Activated CD4-positive, alpha-beta T cell treated with anti-CD3 and anti-CD28 coated beads, Interleukin-2, amount 50 U/mL, for 48 hours (primary cell): Measurements from ENCODE around the gene CNEP1R1.

Experiments
- DNase-seq, 2 experiments: peaks; one replicate each; pipeline ENCODE4 v3.0.0-alpha.2; 2020

The CNEP1R1 gene

DNA sequence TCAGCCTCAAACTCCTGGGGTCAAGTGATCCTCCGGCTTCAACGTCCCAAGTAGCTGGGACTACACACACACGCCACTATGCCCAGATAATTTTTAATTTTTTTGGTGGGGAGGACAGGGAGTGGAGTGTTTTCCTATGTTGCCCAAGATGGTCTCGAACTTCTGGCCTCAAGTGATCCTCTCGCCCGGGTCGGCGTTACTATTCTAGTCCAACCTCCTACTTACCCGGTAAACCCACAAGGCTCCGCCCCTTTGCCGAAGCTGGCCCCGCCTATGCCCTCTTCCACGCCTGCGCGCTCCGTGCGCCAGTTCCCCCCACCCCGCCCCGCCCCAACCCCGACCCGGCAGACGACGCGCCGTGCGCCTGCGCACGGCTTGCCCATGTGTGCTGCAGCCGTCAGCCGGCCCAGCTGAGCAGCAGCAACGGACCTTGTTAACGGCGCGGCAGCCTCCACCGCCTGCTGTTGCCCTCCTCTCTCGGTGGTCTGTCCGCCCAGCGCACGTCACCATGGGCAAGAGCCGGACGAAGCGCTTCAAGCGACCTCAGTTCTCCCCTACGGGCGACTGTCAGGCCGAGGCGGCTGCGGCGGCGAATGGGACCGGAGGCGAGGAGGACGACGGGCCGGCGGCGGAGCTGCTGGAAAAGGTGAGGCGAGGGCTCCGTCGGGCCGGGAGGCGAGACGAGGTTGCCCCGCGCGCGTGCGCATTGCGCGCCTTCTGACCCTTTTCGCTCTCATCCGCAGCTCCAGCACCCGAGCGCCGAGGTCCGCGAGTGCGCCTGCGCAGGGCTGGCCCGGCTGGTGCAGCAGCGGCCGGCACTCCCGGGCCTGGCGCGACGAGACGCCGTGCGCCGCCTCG lies 40.8 kb downstream of the CNEP1R1 start, which contains the start of gene HEATR3:
Gene HEATR3, plus strand, starts transcription at position 347 of the 858 bp plus-strand sequence. Its CDS starts 162 bp downstream, at position 509.
- peak; percentile 96 to 97 for DNase-seq

DNA sequence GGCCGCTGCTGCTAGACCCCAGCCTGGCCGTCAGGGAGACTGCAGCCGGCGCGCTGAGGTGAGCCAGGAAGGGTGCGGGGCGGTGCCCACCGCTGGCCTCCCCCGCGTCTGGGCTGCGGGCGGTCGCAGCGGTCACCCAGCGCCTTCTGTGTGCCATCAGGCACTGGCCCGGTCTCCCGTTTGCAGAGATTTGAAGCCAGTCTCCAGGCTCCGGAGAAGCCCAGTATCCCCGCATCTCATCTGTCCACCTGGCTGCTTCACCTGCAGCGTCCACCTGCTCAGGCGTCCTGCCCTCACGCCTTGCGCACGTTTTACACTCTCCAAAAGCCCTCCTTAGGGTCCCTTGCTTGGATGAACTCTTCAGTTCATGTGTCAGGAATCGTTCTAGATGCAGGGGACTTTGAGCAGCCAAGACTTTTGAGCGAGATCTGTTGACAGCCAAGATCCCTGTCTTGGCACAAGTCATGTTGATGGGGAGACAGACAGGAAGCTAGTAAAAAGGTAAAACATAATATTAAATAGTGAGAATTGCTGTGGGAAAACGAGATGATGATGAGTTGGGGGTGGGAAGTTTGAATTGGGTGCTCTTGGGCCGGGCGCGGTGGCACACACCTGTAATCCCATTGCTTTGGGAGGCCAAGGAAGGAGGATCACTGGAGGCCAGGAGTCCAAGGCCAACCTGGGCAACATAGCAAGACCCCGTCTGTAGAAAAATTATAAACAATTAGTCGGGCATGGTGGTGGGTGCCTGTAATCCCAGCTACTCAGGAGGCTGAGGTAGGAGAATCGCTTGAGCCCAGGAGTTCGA lies 41.7 kb downstream of the CNEP1R1 start:
- DNase-seq: no peak

DNA sequence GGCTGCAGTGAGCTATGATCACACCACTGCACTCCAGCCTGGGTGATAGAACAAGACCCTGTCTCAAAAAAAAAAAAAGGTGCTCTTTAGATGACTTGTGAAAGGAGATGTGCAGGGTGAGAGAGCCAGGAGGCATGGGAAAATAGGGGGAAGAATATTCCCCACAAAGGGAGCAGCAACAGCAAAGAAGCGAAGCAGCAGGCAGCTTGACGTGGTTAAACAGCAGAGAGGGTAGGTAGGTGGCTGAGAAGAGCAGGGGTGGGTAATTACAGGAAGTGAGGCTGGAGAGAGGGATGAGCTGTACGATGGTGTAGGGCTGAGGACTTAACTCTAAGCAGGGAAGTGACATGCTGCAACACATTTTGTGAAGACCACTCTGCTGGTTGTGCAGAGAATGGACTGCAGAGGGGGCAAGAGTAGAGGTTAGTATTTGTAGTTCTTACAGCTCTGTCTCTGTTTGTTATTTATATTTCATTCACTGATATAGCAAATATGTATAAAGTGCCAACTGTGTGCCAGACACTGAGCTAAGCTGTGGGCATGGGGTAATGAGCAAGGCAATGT lies 42.3 kb downstream of the CNEP1R1 start:
- peak in 1 of 2 experiments; percentile 30 for DNase-seq

DNA sequence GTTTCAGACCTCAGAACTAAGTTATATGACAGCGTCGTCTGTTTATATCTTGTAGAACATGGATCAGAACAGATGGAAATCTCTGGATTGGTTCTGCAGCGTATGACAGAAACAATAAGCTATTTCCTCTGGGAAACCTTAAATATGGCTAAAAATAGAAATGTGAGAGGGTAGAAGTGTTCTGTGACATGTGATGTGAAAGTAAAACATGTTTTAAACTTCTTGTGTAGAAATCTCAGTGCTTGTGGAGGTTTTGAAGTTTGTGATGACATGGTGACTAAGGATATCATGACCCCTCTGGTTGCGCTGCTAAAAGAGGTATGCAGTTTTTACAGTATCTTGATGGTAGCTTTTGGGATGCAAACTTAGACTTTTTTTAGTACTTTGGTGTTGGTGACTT lies 43.5 kb downstream of the CNEP1R1 start:
- DNase-seq: no peak

DNA sequence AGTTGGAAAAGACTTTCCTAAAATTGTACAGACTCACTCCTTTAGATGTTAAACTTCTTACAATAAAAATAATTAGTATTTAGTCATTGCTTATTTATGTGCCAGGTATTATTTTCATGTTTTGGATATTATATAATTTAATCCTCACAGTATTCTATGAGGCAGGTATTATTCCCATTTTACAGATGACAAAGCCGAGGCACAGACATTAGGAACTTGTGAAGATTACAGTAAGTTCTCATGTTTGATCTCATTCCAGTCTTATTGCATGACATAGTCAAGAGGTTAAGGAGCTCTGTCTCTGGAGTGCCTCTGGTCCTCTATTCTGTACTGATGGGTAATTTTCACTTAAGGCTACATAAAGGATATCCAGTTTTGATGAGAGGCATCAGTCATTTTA lies 44.0 kb downstream of the CNEP1R1 start:
- DNase-seq: no peak

DNA sequence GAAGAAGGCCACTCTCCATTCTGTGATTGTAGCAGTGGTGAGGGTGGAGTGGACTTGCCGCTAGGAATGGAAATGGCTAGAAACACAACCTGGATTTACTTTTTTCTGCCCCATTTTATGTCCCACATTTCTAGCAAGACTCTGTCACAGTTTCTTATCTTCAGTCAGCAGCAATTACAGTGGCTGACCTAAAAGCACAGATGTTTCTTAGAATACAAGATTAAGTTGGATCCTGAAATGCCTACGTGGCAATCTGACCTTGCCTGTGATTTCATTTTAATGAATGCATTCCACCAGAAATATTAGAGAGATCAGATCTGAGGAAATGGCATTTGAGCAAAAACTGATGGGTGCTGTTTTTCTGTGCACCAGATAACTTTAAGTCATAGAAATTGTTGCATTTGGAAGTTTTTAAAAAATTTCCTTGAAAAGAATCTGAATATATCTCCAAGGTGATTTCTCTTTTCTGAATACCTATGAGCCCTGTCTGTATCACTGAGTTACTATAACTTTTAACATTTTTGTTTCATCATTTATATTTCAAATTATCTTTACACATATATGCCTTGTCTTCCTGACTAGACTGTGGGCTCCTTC lies 46.1 kb downstream of the CNEP1R1 start:
- DNase-seq: no peak

DNA sequence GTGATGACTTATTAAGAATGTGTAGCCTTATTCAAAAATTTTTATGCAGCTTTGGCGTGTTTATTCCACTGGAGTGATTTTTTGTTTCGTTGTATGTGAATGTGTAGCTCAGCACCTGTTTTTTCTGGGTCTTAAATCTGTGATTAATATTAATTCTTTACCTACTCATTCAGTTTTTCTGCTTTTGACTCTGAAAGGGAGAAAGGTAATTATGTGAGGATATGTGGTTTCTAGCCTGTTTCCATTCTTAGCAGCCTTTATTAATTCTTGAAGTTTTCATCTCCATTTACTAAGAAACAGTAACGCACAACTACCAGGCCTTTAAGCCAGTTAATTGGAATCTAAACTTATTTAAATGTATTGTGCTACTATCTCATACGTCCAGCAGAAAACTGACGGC lies 47.7 kb downstream of the CNEP1R1 start:
- DNase-seq: no peak

DNA sequence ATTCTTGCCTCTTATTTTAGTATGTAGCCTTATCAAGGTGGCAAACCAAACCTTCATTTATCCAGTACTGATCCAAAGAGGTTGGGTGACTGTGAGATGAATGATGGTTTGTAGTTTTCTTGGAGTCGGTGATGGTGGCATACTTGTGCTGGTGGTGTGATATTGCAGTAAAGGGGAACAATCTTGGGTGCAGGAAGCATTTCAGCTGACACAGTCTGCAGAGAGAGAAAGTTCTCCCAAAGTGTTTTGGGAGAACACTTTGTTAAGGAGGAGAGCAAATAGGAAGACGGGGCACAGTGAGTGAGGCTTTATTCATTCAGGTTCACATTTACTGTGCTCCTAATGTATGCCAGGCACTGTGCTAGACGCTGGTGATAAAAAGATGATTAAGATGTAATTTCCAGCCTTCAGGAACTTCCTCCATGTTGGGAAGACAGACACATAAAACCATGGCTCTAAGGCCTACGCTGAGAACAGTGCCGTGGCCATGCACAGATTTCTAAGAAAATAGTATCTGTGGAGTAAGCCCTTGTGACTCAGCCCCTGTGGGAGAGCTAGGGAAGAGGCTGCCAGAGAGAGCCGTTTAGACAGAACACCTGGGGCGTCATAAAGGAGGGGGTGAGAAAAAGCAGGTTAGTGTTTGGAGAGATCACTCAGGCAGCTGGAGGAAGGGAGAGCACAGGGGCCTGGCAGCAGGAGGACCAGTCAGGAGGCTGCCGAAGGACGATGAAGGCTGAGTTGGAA lies 54.5 kb downstream of the CNEP1R1 start:
- DNase-seq: no peak

DNA sequence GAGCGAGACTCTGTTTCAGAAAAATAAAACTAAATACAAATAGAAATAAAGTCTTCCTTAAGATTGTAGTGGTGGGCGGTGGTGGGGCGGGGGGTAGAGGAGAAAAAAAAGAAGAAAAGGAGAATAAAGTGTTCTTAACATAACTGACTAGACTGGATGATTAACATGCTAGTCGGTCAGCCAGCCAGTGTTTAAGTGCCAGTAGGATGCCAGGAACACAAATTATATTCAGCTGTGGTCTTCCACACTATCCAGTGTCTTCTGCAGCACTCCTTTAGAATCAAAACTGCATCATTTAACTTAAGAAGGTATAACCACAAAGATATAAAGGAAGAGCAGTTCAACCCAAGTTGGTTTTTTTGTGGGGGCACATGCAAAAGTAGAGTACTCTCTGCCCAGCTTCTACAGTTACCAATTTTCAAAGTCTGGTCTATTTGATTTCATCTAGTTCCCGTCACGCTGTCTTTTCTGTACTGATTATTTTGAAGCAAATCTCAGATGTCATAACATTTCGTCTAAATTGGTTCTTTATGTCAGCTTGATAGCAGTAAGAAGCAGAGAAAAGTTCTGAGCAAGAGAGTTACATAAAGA lies 56.5 kb downstream of the CNEP1R1 start:
- no peak for DNase-seq

DNA sequence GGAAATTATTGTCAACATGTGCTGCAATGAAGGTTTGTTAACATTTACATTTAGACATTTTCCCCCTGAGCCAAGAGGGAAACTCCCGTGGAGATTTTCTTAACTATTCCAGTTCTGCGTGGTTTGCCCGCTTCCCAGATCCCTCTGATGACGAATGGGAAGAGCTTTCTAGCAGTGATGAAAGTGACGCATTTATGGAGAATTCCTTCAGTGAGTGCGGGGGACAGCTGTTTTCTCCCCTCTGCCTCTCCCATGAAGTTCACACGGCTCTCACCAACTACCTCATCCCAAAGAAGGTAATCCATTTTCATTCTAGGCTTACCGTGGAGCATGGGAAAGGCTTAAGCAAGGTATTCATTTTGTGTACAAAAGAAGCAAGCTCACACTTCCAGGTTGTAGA lies 59.0 kb downstream of the CNEP1R1 start:
- no peak for DNase-seq

DNA sequence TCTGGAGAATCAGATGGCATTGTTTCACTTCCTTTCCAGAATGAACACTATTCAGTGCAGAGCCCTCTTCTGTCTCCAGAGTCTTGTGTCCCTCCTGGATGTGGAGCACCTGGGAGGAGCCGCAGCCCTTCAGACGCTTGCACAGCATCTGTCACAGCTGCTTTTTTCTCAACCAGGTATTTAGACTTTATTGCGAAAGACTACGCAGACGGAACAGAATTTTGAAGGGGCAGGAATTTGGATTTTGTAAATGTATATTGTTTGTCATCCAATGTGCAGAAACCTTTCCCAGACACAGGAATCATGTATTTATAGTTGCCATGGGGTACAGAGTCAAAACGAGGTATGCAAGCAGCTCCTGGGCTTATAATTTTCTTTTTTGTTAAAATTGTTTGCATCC lies 61.2 kb downstream of the CNEP1R1 start:
- no peak for DNase-seq
